GM12873 (cell line): ENCODE measurements around the gene BMP5.

Experiments used
- CTCF ChIP-seq: IDR thresholded peaks from 2 replicates; pipeline ENCODE4 v1.5.1; 2012; ENCODE audit warnings: low read depth, mild to moderate bottlenecking, moderate library complexity, low read length, control low read depth; ENCODE audit not compliant: insufficient read depth; ENCODE audit errors: missing control alignments

The BMP5 gene

GRCh38 chr6:55868771-55869479, 6.5 kb downstream of the BMP5 start:
- no peak for TF ChIP-seq CTCF

DNA sequence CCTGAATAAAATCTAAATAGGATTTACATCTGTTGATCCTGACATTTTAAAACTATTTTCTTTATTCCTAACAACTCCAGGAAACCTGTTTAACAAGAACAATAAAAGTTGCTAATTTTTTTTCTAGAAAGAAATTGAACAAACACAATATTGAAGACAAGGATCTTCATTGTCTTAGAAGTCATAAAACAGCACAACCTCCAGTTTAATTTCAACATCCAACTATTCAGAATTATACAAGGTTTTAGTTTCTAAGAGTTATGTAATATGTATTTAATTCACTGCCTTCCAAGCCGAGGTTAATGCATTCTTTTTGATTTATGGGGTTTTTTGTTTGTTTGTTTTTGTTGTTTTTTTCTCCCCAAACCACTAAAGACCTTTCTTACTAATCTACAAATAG, 7.2 kb downstream of the BMP5 start:
- TF ChIP-seq CTCF = no peak

- no peak for TF ChIP-seq CTCF
These were observed 9.3 kb downstream of the BMP5 start for GRCh38 chr6:55866128-55866527.

DNA sequence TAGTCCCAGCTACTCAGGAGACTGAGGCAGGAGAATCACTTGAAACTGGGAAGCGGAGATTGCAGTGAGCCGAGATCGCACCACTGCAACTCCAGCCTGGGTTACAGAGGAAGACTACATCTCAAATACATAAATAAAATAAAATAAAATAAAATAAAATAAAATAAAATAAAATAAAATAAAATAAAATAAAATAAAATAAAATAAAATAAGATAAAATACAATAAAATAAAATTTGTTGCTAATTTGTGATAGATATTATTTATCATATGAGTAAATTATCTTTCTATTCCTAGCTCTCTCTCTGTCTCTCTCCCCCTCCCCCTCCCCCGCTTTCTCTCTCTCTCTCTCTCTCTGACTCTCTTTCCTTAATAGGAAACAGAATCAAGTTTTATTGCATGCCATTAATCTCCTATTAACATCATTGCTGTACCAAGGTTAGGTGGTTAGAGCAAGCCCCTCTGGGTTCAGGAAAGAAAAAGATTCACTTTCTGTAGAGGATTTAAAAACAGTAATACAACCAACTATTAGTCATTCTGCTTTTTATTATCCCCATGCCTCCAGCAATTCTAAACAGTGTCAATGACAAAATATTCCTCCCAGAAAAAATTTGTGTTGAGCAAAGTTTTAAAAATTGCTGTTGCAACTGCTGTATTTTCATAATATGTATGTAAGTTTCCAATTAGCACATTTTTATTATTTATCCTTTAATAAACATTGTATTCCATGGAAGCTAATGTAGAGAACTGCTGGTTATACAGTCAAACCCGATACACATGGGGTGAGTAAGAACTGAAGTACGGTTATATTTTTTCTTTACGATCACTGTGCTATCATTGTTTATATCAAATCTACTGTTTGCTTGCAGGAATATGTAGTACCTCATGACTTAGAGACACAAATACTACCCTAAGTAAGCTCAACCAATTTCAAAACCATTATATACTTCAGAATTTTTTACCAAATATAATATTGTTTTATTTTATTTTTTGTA, 22.1 kb downstream of the BMP5 start:
- no peak for TF ChIP-seq CTCF

GRCh38 chr6:55841341-55841740, 34.0 kb downstream of the BMP5 start:
- no peak for TF ChIP-seq CTCF

- no peak for TF ChIP-seq CTCF
These were observed 36.3 kb downstream of the BMP5 start for GRCh38 chr6:55839080-55839479.

DNA sequence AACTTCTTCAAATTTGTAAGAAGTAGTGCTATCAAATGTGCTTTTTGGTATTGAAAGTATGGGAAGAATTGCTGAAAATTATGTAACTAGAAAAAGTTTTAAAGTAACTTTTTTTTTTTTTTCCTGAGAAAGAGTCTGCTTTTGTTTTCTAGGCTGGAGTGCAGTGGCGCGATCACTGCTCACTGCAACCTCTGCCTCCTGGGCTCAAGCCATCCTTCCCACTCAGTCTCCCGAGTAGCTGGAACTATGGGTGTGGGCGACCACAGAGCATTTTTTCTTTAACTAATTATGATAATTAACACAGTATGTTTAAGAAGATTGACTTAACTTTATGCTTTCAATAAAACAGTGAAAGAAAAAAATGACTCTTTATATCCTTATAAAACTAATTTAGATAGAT, 38.4 kb downstream of the BMP5 start:
- no peak for TF ChIP-seq CTCF
